ENCODE data around the gene PODXL2.

Gene PODXL2

GRCh38 chr3:127710155-127710941 lies 81.4 kb downstream of the PODXL2 start:
- DNase-seq (ENCODE audit: low spot score) = no peak

- no peak for DNase-seq (ENCODE audit: low spot score)
These were observed 82.2 kb downstream of the PODXL2 start for GRCh38 chr3:127711021-127711695.

GRCh38 chr3:127711896-127712295 lies 82.9 kb downstream of the PODXL2 start:
- DNase-seq (ENCODE audit: low spot score) = no peak

- no peak for DNase-seq (ENCODE audit: low spot score)
These were observed 83.5 kb downstream of the PODXL2 start for GRCh38 chr3:127712461-127712860.

- DNase-seq (ENCODE audit: low spot score) = no peak
These were observed 84.1 kb downstream of the PODXL2 start for GRCh38 chr3:127712881-127713771.

GRCh38 chr3:127714125-127714571 lies 85.2 kb downstream of the PODXL2 start:
- DNase-seq (ENCODE audit: low spot score) = no peak

GRCh38 chr3:127714866-127715265 lies 85.9 kb downstream of the PODXL2 start:
- DNase-seq (ENCODE audit: low spot score) = no peak

GRCh38 chr3:127715532-127715931 lies 86.5 kb downstream of the PODXL2 start:
- no peak for DNase-seq (ENCODE audit: low spot score)

GRCh38 chr3:127716384-127716783 lies 87.4 kb downstream of the PODXL2 start:
- no peak for DNase-seq (ENCODE audit: low spot score)

- DNase-seq (ENCODE audit: low spot score) = no peak
These were observed 88.6 kb downstream of the PODXL2 start for GRCh38 chr3:127717357-127718244.

GRCh38 chr3:127718245-127718915 lies 89.4 kb downstream of the PODXL2 start:
- DNase-seq (ENCODE audit: low spot score) = no peak

GRCh38 chr3:127718916-127719290 lies 89.9 kb downstream of the PODXL2 start:
- no peak for DNase-seq (ENCODE audit: low spot score)

GRCh38 chr3:127719369-127719768 lies 90.4 kb downstream of the PODXL2 start:
- DNase-seq (ENCODE audit: low spot score) = no peak

- no peak for DNase-seq (ENCODE audit: low spot score)
These were observed 91.3 kb downstream of the PODXL2 start for GRCh38 chr3:127720161-127720823.

GRCh38 chr3:127720985-127721935 lies 92.3 kb downstream of the PODXL2 start:
- no peak for DNase-seq (ENCODE audit: low spot score)

- no peak for DNase-seq (ENCODE audit: low spot score)
These were observed 93.3 kb downstream of the PODXL2 start for GRCh38 chr3:127722091-127722784.
